Sciatic nerve (tissue), 2 donors: Measurements from ENCODE around the gene IL34. TPM values are rescaled to one million over a fixed set of nuclear protein-coding genes. Genes with fewer than 3 reads are reported as not detected.

Experiments
- ATAC-seq: fragments of 200-7000 bp; cut with Tn5 transposase; one replicate; pipeline ENCODE4 v1.9.1; 2020; ENCODE audit warnings: mild to moderate bottlenecking, moderate library complexity
- DNase-seq: peaks from one replicate; pipeline ENCODE4 v3.0.0-alpha.2; 2020; ENCODE audit warnings: low spot score
- intact Hi-C: fragments of 100-400 bp; cut with DNase I; formaldehyde crosslinking; loops from one replicate; pipeline ENCODE4 v1.14.2; 2022
- total RNA-seq: library from RNA; stranded (reverse); fragmentation: NEBNext Ultra II Directional; extraction: Animal tissue kit (Norgen Biotek cat#: 25700); gene quantifications from one replicate; pipeline ENCODE4 v1.2.1, GENCODE V29; 2021
- donor health status: DM: no; HTN: no; CAD: no.
- donor health status: DM: no; HTN: no; CAD: no.

IL34 gene
- total RNA-seq, 1 donor from 2014 or later, result 64.0 TPM

GRCh38 chr16:70708366-70709246 is 62.2 kb downstream of the IL34 start:
- ATAC-seq (no peak), DNase-seq (no peak)
- intact Hi-C loops, result no loop called here

DNA sequence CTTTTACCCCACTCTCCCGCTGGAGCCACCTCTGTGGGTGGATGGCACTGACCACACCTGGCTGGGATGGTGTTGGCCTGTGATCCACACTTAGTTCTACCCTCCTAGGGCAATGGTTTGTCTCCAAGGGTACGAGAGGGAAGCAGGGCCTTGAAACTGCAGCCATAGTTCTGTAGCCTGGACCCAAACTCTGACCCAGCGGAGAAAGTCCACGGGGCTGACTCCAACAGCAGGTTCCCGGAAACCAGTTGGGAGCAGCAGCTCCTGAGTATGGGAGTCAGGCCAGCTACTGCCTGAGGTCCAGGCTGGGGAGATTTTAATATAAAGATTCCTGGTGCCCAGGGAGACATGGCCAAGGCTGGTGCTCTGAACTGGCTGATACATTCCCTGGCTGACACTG is 63.1 kb downstream of the IL34 start:
- ATAC-seq, result no peak
- intact Hi-C loops, result no loop called here

DNA sequence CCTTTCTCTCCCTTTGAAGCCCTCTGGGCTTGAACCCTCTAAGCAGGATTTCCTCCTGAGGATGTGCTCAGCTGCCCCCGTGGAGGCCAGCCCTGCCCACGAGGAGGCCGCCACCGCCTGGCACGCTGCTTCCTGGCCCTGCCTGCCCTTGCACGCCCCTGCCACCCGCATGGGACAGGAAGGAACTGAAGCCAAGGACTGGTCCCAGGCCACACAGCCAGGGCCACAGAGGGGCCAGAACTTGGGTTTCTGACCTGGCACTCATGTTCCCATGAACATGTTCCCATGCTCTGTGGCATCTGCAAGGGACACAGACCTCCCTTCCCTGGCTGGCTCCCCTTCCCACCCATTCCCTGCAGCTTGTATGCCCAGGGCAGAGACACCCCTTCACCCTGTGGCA is 63.6 kb downstream of the IL34 start:
- intact Hi-C loops, result no loop called here
- no peak for DNase-seq
- ATAC-seq, result no peak

More for the DNA sequence above, 63.1 kb downstream of the IL34 start:
- no peak for DNase-seq

Other genes with a start within 250 kb of the IL34 start
- gene ST3GAL2, start 207.5 kb upstream of the IL34 start, total RNA-seq, result 31.1 TPM
- 19.7 TPM for gene FCSK, start 192.0 kb upstream of the IL34 start, total RNA-seq
- 51.0 TPM for gene COG4, start 123.0 kb upstream of the IL34 start, total RNA-seq
- gene SF3B3, start 122.7 kb upstream of the IL34 start, total RNA-seq, result 207 TPM
- 75.9 TPM for gene MTSS2, start 39.5 kb downstream of the IL34 start, total RNA-seq
- 26.2 TPM for gene VAC14, start 154.6 kb downstream of the IL34 start, total RNA-seq